Activated naive CD4-positive, alpha-beta T cell treated with anti-CD3 and anti-CD28 coated beads, Interleukin-2, amount 10 ng/mL, durations not matched to agents 7 days and 5 days (primary cell): ENCODE measurements around the gene TYK2.

Experiments used
- CTCF ChIA-PET: fragments of 350-600 bp; sonication (Branson Sonifier 250); formaldehyde crosslinking; loops from one replicate; lab custom pipeline; 2021; ENCODE audit warnings: antibody characterized with exemption; lab: Charles Lee
- DNase-seq: peaks from one replicate; pipeline ENCODE4 v3.0.0-alpha.2; 2020
- H3K27ac Mint-ChIP-seq: one replicate; pipeline ENCODE4 v1.8.0; 2021; ENCODE audit warnings: mild to moderate bottlenecking, moderate library complexity, mixed read lengths
- H3K27me3 Mint-ChIP-seq: one replicate; pipeline ENCODE4 v1.8.0; 2021; ENCODE audit warnings: mild to moderate bottlenecking, mixed read lengths
- H3K36me3 Mint-ChIP-seq: one replicate; pipeline ENCODE4 v1.8.0; 2021; ENCODE audit warnings: mixed read lengths
- H3K4me1 Mint-ChIP-seq: one replicate; pipeline ENCODE4 v1.8.0; 2021; ENCODE audit warnings: mixed read lengths
- H3K4me3 Mint-ChIP-seq: one replicate; pipeline ENCODE4 v1.8.0; 2021; ENCODE audit warnings: mild to moderate bottlenecking, moderate library complexity, mixed read lengths
- H3K9me3 Mint-ChIP-seq: one replicate; pipeline ENCODE4 v1.8.0; 2021; ENCODE audit warnings: mixed read lengths

Gene TYK2

DNA sequence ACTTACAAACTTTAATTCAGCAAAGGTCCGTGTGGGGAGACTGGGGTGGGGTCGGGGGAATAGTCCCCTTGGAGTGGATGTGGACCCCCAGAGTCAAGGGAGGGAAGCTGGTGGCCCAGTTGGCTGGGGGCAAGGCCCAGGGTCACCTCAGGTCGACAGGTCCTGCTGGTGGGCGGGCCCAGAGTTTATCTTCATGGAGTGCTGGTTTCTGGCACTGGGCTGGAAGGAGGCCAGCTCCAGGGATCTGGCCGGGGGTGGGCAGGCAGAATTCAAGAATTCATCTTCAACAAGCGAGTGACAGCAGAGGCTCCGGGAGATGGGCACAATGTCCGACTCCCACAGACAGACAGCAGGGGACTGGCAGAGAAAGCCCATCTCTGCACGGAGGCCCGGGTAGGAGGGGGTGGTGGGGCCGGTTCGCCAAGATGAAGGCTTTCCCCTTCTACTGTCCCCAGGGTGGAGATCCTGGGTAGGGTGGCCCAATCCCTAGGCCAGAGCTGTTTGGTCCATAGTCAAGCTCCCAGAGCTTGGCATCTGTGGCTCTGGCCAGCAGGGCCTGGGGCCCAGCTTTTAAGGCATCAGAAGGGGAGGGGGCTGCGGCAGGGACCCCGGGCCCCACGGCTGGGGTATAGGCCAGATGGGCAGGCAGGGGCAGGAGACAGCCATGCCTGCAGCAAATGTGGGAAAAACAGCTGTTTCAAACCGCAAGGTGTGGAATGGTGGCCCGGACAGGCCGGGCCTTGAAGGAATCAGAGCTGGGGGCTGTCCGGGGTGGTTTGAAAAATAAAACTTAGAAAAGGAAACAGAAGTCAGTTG, 63.9 kb downstream of the TYK2 start:
- no peak for DNase-seq
- Mint-ChIP-seq H3K4me3 (peak overlapping the region; percentile 78), H3K4me1 (peaks cover 18% of the 10 kb centered on the region), H3K36me3 (peaks cover 22% of the 10 kb centered on the region), H3K27me3 (no peaks in the 10 kb centered on the region), H3K9me3 (no peaks in the 10 kb centered on the region), H3K27ac (no peak overlapping the region)
- CTCF ChIA-PET, result interaction anchor here (0.7 to 2.2 kb wide), 2 partner anchors 47 to 57 kb away, joined by 3 to 5 read pairs; no protein-coding TSS in a partner anchor

DNA sequence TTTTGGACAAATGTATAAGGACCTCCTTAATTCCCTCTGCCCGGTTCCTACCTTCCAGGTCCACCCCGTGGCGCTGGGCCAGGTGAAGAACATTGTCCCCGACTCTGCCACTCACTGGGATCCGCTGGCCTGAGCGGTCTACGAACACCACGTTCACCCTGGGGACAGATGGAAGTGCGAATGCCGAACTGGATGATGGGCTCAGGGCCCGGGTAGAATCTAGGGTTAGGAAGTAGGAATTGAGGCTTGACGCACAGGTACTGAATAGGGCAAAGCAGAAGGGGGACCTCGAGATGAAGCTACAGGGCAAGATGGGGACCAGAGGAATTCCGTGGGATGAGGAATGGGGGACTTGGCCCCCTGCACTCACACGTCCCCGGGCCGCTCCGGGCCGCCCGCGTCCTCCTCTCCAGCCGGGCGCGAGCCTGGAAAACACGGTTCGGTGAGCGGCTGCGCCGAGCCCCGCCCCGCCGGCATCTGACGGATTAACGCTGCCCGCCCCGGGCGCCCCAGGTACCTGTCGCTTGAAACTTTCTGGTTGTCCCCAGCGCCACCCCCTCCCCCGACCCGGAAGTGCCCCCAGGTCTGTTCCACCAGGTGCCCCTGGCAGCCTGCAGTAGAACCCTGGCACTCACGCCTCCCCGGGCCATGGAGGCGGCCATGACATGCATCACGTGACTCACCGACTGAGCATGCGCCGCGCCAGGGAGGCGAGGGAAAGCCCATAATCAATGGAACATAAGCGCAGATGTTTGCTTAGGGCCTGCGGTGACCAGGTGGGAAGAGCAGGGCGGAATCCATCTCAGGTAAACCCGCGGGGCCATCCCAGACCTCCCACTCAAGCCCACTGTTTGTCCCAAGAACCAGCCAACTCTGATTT, 64.8 kb downstream of the TYK2 start, which contains the start of gene FDX2:
FDX2 (minus strand) TSS at position 681 of the 880 bp plus-strand sequence; CDS start at position 662, 19 bp downstream.
- DNase-seq, result peak; percentile 93
- Mint-ChIP-seq H3K4me1 (peaks cover 18% of the 10 kb centered on the region), H3K36me3 (peaks cover 22% of the 10 kb centered on the region), H3K27me3 (no peaks in the 10 kb centered on the region), H3K27ac (peak within 1 kb of the TSS; percentile 28), H3K9me3 (no peaks in the 10 kb centered on the region), H3K4me3 (peak within 1 kb of the TSS; percentile 78)
- CTCF ChIA-PET, result interaction anchor here (0.6 to 2.2 kb wide), 3 partner anchors 9 to 73 kb away, joined by 4 to 6 read pairs (median 5); no protein-coding TSS in a partner anchor

DNA sequence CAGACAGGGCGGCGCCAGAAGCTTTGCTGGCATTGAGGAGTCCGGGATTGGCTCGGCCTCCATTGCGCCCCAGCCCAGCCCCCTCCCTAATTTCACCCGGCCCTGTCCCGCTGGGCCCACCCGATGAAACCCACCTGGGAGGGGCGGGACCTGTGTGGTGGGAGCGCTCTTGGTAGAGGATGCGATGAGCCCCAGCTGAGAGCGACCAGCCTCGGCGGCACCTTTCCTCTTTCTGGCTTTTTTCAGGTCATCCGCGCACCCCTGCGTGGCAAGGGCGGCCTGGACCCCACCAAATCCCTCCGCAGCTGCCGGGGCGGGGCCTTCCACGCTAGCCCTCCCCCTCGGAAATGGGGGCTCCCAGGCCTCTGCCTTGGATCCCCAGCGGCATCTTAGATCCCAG, 70.9 kb downstream of the TYK2 start, which contains the start of gene ZGLP1:
ZGLP1 (minus strand) TSS at position 393 of the 400 bp plus-strand sequence.
- no peaks in the 10 kb centered on the region for H3K9me3 Mint-ChIP-seq
- DNase-seq, result no peak
- CTCF ChIA-PET, result no interaction called here
- H3K27ac Mint-ChIP-seq, result no peak within 1 kb of the TSS
- H3K36me3 Mint-ChIP-seq, result no peaks in the 10 kb centered on the region
- H3K4me1 Mint-ChIP-seq, result peaks cover 4% of the 10 kb centered on the region
- no peak within 1 kb of the TSS for H3K4me3 Mint-ChIP-seq
- H3K27me3 Mint-ChIP-seq, result no peaks in the 10 kb centered on the region

DNA sequence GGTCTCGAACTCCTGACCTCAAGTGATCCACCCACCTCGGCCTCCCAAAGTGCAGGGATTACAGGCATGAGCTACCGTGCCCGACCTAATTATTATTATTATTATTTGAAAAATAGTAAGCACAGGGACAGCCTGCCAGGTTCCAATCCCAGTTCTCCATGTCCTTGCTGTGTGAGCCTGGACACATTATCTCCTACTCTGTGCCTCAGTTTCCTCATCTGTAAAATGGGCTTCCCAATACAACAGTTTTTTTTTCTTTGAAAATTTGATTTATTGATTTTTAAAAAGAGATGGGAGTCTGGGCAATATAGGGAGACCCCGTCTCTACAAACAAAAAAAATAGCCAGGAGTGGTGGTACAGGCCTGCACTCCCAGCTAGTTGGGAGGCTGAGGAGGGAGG, 74.0 kb downstream of the TYK2 start:
- H3K27ac Mint-ChIP-seq, result no peak overlapping the region
- CTCF ChIA-PET, result interaction anchor here (1.5 kb wide), 1 partner anchor 83 kb away, joined by 5 read pairs; no protein-coding TSS in a partner anchor
- no peaks in the 10 kb centered on the region for H3K36me3 Mint-ChIP-seq
- H3K4me1 Mint-ChIP-seq, result no peaks in the 10 kb centered on the region
- no peaks in the 10 kb centered on the region for H3K9me3 Mint-ChIP-seq
- DNase-seq, result no peak
- no peak overlapping the region for H3K4me3 Mint-ChIP-seq
- H3K27me3 Mint-ChIP-seq, result peaks cover 18% of the 10 kb centered on the region

DNA sequence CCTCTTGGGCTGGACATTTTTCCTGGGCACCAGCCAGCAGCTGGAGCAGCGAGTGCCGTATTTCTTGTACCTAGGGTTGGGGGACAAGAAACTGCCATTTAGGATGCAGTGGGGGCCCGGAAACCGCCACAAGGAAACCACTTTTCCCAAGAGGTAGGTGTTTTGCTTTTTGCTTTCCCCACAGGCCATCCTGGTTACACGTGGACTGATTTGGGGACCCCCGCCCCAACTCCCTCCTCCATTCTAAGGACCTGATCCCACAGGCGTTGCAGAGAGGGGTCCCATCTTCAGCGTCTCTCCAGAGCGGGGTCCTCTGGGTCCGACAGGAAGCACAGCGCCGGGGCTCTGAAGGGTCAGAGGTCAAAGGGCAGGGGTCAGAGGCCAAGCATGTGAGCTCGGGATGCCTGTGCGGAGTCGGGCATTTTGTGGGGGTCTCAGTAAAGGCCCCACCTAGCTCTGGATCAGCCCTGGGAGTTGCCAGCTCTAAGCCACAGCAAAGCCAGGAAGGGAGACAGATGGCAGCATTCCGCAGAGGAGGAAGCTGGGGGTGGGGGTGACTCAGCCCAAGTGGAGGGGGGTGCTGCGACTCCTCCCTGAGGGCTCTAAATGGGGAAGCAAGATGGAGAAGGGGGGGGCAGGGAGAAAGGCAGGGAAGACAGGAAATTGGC, 75.1 kb downstream of the TYK2 start:
- CTCF ChIA-PET, result interaction anchor here (1.5 kb wide), 1 partner anchor 84 kb away, joined by 5 read pairs; no protein-coding TSS in a partner anchor
- Mint-ChIP-seq H3K4me1 (no peaks in the 10 kb centered on the region), H3K9me3 (no peaks in the 10 kb centered on the region), H3K36me3 (no peaks in the 10 kb centered on the region), H3K4me3 (no peak overlapping the region), H3K27me3 (peaks cover 25% of the 10 kb centered on the region), H3K27ac (no peak overlapping the region)
- no peak for DNase-seq
